Tibial nerve (tissue), 4 donors: ENCODE data around the gene RAB36. TPM values are rescaled to one million over a fixed set of nuclear protein-coding genes. Genes with fewer than 3 reads are reported as not detected.

ENCODE experiments used
- DNase-seq, 2 donors: peaks; one replicate each; pipeline ENCODE4 v3.0.0-alpha.2; 2019; ENCODE audit warnings: low spot score in 2 of 2
- H3K27ac ChIP-seq, 4 donors: fragments of 200-600 bp; sonication (generic) in 3 of 4; one replicate each; pipeline ENCODE4 v1.5.1; 2017 to 2019; ENCODE audit warnings: mild to moderate bottlenecking in 1 of 4
- H3K27me3 ChIP-seq, 2 donors: fragments of 200-600 bp; sonication (generic) in 1 of 2; one replicate each; pipeline versions ENCODE4 v1.5.1 to v1.6.0; 2017 to 2019
- H3K36me3 ChIP-seq, 3 donors: fragments of 200-600 bp; sonication (generic); one replicate each; pipeline ENCODE4 v1.5.1; 2018 to 2019
- H3K4me1 ChIP-seq, 4 donors: fragments of 200-600 bp; sonication (generic) in 3 of 4; one replicate each; pipeline ENCODE4 v1.5.1; 2017 to 2019
- H3K4me3 ChIP-seq, 4 donors: fragments of 200-600 bp; sonication (generic) in 3 of 4; one replicate each; pipeline ENCODE4 v1.5.1; 2017 to 2019; ENCODE audit warnings: mild to moderate bottlenecking in 1 of 4, moderate library complexity in 1 of 4
- H3K9me3 ChIP-seq, 4 donors: fragments of 200-600 bp; sonication (generic) in 3 of 4; one replicate each; pipeline ENCODE4 v1.5.1; 2017 to 2019
- CTCF ChIP-seq, 5 experiments: fragments of 200-600 bp in 3 of 5; fragments of 450-650 bp in 2 of 5; sonication (generic) in 3 of 5; IDR thresholded peaks; one replicate each; pipeline ENCODE4 v1.5.1; 2016 to 2019; ENCODE audit warnings: antibody characterized with exemption in 5 of 5, mild to moderate bottlenecking in 3 of 5, moderate library complexity in 2 of 5
- EP300 ChIP-seq, 2 donors: sonication (generic); formaldehyde crosslinking; IDR thresholded peaks; one replicate each; pipeline ENCODE4 v1.6.1; 2017; ENCODE audit warnings: antibody characterized with exemption in 2 of 2, mild to moderate bottlenecking in 1 of 2
- POLR2A ChIP-seq, 2 donors: fragments of 450-650 bp; IDR thresholded peaks; one replicate each; pipeline ENCODE4 v1.6.1; 2017; ENCODE audit warnings: antibody characterized with exemption in 2 of 2, mild to moderate bottlenecking in 2 of 2, moderate library complexity in 2 of 2
- WGBS, 2 donors: methylation state at CpG; one replicate each; pipeline ENCODE4 v1.1.5; 2018; 5-methylcytosine and 5-hydroxymethylcytosine counted together
- total RNA-seq, 4 donors: library from RNA; depleted of rRNA; stranded (reverse); fragments of >200 nt; gene quantifications; one replicate each; pipeline ENCODE4 v1.1.0, GENCODE V29; 2016

Gene RAB36
- total RNA-seq, 4 donors from 2014 or later: 4.9 to 7.5 (median 6.1) TPM

GRCh38 chr22:23151827-23152226, 6.5 kb downstream of the RAB36 start:
- 90 to 94% methylated on average over 11 to 15 of the region's 16 CpGs for WGBS, 2 donors
- no peak overlapping the region for H3K27ac ChIP-seq
- H3K27me3 ChIP-seq: no peaks in the 10 kb centered on the region
- no peaks in the 10 kb centered on the region for H3K9me3 ChIP-seq
- peaks cover 0 to 85% (median 0%) of the 10 kb centered on the region in 3 donors for H3K36me3 ChIP-seq
- no peak for DNase-seq
- H3K4me3 ChIP-seq: no peak overlapping the region
- TF ChIP-seq CTCF (IDR thresholded peaks at IDR 0.05): no peak
- TF ChIP-seq EP300 (IDR thresholded peaks at IDR 0.05): no peak
- no peak for TF ChIP-seq POLR2A (IDR thresholded peaks at IDR 0.05)
- peaks cover 0 to 15% (median under 1%) of the 10 kb centered on the region in 4 donors for H3K4me1 ChIP-seq

GRCh38 chr22:23152238-23153114, 7.2 kb downstream of the RAB36 start:
- DNase-seq: no peak
- Histone ChIP-seq H3K36me3 (peaks cover 0 to 89% (median 0%) of the 10 kb centered on the region in 3 donors), H3K4me3 (no peak overlapping the region), H3K27ac (no peak overlapping the region), H3K9me3 (no peaks in the 10 kb centered on the region), H3K27me3 (no peaks in the 10 kb centered on the region), H3K4me1 (peaks cover 0 to 10% (median 0%) of the 10 kb centered on the region in 4 donors)
- WGBS, 2 donors: 82 to 90% methylated on average over 17 to 19 of the region's 19 CpGs
- no peak for TF ChIP-seq CTCF (IDR thresholded peaks at IDR 0.05)
- TF ChIP-seq POLR2A (IDR thresholded peaks at IDR 0.05): no peak
- TF ChIP-seq EP300 (IDR thresholded peaks at IDR 0.05): no peak

- no peak for TF ChIP-seq POLR2A (IDR thresholded peaks at IDR 0.05)
- TF ChIP-seq CTCF (IDR thresholded peaks at IDR 0.05): no peak
- TF ChIP-seq EP300 (IDR thresholded peaks at IDR 0.05): no peak
- Histone ChIP-seq H3K27ac (no peak overlapping the region), H3K4me1 (peaks cover 0 to 3% (median 0%) of the 10 kb centered on the region in 4 donors), H3K36me3 (peaks cover 0 to 97% (median 0%) of the 10 kb centered on the region in 3 donors), H3K27me3 (no peaks in the 10 kb centered on the region), H3K4me3 (no peak overlapping the region), H3K9me3 (no peaks in the 10 kb centered on the region)
- WGBS, 2 donors: 80 to 85% methylated on average over 7 of the region's 7 CpGs
- no peak for DNase-seq
These were observed 8.7 kb downstream of the RAB36 start for GRCh38 chr22:23153994-23154393.

GRCh38 chr22:23154461-23154860, 9.2 kb downstream of the RAB36 start:
- Histone ChIP-seq H3K36me3 (peaks cover 0 to 98% (median 0%) of the 10 kb centered on the region in 3 donors), H3K9me3 (no peaks in the 10 kb centered on the region), H3K4me3 (no peak overlapping the region), H3K27ac (no peak overlapping the region), H3K4me1 (peaks cover 0 to 3% (median 0%) of the 10 kb centered on the region in 4 donors), H3K27me3 (no peaks in the 10 kb centered on the region)
- TF ChIP-seq CTCF (IDR thresholded peaks at IDR 0.05): no peak
- TF ChIP-seq POLR2A (IDR thresholded peaks at IDR 0.05): no peak
- TF ChIP-seq EP300 (IDR thresholded peaks at IDR 0.05): no peak
- WGBS, 2 donors: 78 to 84% methylated on average over 5 of the region's 5 CpGs
- no peak for DNase-seq

GRCh38 chr22:23155143-23155542, 9.9 kb downstream of the RAB36 start:
- TF ChIP-seq POLR2A (IDR thresholded peaks at IDR 0.05) (no peak), EP300 (IDR thresholded peaks at IDR 0.05) (no peak), CTCF (IDR thresholded peaks at IDR 0.05) (no peak)
- Histone ChIP-seq H3K27ac (no peak overlapping the region), H3K4me1 (peaks cover 0 to 3% (median 0%) of the 10 kb centered on the region in 4 donors), H3K36me3 (peaks cover 0 to 98% (median 0%) of the 10 kb centered on the region in 3 donors), H3K9me3 (no peaks in the 10 kb centered on the region), H3K27me3 (no peaks in the 10 kb centered on the region), H3K4me3 (no peak overlapping the region)
- WGBS, 2 donors: 95 to 96% methylated on average over 3 of the region's 3 CpGs
- DNase-seq: no peak
